ENCODE results near the gene ATP8A1.

Gene ATP8A1

GRCh38 chr4:42624551-42624950, 32.4 kb downstream of the ATP8A1 start:
- FAIRE-seq, result no peak

GRCh38 chr4:42618023-42618422, 38.9 kb downstream of the ATP8A1 start:
- no peak for FAIRE-seq

GRCh38 chr4:42617030-42617429, 39.9 kb downstream of the ATP8A1 start:
- FAIRE-seq, result no peak

GRCh38 chr4:42616572-42616971, 40.3 kb downstream of the ATP8A1 start:
- FAIRE-seq, result no peak

- FAIRE-seq, result no peak
These were observed 41.7 kb downstream of the ATP8A1 start for GRCh38 chr4:42615131-42615763.

DNA sequence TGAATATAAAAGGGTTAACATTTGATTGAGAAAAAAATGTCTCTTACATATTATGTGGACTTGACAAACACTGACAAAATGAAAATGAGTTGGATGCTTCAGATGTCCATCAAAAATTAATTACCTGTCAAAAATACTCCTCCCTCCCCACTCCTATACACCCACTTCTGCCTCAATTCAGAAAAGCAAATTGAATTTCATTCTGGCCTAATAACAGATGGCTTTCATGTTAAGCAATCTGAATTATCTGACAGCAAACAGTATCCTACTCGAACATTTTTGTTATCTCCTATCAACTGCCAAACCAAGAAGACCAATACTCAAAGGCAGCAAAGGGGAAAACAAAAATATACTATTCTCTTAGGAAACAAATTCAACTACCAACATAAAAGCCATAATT, 44.0 kb downstream of the ATP8A1 start:
- FAIRE-seq, result no peak

DNA sequence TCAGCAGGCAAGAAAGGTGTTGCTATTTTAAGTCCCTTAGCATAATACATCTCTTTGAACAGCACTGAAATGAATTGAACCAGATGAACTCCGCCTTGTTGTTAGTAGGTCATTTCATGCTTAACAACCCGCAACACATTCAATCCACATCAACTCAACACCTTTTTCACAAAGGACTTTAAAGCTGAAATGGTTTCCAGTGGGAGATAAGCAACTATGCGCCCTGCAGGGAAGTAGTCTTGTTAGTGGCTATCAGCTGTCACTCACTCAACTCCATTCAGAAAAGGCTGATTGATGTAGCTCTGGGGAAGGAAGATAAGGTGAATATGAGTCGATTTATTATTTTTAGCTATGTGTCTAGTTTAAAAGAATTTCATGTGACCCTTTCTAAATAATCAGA, 46.0 kb downstream of the ATP8A1 start:
- FAIRE-seq, result no peak

GRCh38 chr4:42609051-42609450, 47.9 kb downstream of the ATP8A1 start:
- no peak for FAIRE-seq

DNA sequence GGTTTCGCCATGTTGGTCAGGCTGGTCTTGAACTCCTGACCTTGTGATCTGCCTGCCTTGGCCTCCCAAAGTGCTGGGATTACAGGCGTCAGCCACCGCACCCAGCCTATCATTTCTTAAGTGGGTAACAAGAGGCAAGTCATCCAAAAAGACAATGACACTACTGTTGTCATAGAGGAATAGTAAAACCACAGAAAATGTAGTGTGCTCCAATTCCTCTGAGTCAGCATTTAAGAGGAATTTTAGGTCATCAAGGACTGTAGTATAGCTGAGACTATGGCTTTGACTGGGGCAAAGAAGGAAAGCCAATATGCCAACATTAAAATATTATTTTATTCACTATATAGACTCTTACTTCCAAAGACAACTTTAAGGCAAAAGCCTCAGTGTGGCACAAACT, 48.4 kb downstream of the ATP8A1 start:
- FAIRE-seq, result no peak

- FAIRE-seq, result no peak
These were observed 49.7 kb downstream of the ATP8A1 start for GRCh38 chr4:42607011-42607726.

DNA sequence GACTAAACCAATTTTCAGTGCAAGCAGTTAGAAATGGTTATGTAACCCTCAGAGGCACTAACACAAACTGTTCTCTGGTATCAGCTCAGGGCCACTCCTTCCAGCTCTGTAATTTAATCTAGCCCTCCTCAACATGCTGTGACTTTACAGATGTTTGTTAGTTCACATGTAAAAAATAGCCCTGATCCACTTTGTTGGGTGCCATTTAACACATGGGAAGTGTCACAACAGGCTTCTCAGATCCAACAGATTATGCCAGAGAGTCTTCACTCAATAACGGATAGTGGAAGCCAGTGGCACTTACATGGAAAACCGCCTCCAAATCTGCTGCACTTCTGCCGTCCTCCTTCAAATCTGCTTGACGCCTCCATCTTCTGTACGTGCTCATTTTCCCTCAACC, 51.6 kb downstream of the ATP8A1 start:
- no peak for FAIRE-seq

GRCh38 chr4:42603862-42604261, 53.0 kb downstream of the ATP8A1 start:
- FAIRE-seq, result no peak

DNA sequence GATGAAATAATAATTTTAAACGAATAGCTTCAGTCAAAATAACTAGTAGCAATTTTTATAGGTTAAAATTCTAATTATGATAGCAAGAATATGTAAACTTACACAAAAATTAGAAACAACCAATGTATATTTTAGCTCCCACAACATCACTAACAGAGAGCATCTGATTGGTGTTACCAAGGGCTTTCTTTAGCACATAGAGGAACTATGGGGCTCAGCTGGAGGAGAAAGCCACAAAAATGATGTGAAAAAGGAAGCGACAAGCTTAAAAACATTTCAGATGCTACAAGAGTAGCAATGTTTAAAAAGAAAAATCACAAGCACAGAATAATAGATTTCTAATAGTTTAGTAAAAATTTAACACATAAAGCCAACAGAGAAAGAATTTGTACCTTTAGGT, 56.3 kb downstream of the ATP8A1 start:
- no peak for FAIRE-seq

DNA sequence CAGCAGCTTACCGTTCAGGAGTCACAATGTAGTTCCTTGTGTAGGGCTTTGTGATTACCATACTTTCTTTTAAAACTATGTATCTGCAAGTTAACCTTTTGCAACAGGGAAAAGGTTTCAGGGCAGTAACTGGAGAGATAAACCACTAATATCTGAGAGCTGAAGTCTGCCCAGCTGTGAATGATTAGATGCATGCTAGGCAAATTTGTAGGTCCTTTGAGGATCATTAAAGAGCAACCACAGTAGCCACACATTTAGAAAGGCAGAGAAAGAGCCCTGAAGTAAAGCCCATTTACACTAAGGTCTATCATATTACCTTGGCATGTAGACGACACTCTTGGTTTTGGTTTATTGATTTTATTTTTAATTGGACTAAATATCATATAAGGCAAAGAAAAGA, 60.0 kb downstream of the ATP8A1 start:
- no peak for FAIRE-seq

DNA sequence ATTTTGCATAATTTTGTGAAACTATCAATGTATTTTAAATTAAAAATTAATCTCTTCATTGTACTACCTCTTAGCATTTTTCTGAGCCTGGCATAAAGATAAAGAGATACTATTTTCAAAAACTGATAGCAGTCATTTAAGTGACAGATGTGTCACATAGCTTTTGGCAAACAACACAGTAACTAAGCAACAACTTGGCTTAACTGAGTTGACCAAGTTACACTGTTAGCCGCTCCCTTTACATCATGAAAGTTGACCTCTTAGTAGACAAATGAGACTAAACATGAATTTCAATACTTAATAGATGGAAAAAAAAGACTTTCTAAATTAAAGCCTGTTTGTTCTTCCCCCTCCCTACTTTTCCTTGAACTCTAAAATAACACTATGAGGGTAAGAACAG, 62.0 kb downstream of the ATP8A1 start:
- FAIRE-seq, result no peak

DNA sequence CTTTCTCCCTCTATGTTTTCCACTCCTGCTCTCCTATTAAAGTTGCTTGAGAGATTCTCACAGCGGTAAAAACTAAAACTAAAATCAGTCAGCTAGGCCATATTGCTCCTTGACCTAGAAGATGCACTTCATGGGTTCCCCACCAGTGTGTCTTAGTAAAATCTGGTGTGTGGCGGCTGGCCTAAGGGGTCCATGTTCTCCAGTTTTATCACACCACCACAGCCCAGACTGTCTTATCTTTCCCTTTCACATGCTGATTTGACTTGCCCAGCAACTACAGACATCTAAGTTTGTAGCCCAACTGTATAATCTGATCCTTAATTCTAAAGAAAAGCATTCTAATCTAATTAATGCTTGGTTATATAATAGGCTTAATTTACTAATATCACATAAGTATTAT, 68.0 kb downstream of the ATP8A1 start:
- no peak for FAIRE-seq

DNA sequence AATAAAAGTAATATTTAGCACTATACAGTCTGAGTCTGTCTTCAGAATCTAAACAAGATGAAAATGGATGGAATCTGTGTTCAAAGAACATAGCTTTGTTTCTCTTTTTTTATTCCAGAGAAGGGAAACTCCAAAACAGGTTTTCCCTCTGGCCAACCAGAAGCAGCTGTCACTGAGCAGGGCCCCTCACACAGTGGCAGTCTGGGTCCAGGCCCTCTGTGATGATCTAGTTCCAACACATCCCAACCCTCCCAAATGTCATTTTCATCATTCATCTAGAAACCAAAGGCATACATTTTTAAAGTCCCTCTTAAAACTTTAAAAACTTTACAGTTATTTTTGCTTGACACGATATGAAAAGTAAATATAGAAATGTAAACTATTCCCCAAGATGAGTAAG, 70.1 kb downstream of the ATP8A1 start:
- FAIRE-seq, result no peak

DNA sequence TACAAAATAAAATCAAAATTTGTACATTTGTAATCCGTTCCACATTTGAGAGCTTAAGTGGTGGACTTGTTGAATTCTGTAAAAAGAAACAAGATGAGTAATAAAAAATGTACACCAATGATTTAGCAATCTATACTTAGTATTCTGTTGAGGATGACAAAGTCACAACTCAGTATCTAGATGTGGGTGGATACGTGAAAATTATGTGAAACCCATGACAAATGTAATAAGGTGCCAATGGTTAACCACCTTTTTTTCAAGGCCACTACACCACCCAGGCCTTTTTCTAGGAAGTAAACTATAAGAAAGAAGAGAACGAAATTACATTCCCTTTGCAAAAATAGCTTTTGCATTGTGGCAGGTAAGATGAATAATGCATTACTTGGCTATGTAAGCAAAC, 77.0 kb downstream of the ATP8A1 start:
- no peak for FAIRE-seq

DNA sequence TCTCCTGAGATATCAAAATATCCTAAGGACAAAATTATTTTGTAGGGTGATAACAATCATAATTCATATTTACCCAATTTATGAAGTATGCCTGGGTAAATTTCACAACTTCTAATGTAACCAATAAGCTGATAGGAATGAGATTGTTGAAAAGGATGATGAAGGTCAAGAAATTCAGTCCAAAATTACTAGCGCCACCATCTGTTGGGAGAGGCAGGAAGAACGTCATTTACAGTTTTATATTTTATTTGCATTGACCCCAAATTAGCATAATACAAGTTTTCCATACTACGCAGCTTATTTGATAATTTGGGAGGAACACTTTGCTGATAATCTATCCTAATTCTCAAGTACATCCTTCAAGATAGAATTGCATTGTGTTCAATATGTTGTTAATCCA, 78.7 kb downstream of the ATP8A1 start:
- no peak for FAIRE-seq

GRCh38 chr4:42574870-42575430, 82.0 kb downstream of the ATP8A1 start:
- no peak for FAIRE-seq

- FAIRE-seq, result no peak
These were observed 83.7 kb downstream of the ATP8A1 start for GRCh38 chr4:42573249-42573648.

DNA sequence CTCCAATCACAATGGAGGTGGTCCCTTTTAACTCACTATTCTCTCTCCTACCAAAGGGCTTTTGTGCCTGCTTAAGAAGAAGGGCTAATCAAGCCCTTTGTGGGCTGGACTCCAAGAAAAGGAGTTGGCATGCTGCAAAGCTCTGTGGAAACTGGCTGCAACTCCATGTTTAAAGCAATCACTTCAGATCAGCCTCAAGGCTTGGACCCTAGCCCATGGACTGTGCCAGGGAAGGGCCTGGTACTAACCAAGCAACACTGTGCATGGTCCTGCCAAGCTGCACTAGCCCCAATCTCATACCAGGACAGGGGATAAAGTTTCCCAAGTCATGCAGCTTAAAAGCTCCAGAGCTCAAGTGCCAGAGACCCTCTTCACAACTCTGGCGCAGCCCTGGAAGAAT, 86.7 kb downstream of the ATP8A1 start:
- FAIRE-seq, result no peak

- FAIRE-seq, result peak; percentile 68
These were observed 88.2 kb downstream of the ATP8A1 start for GRCh38 chr4:42568610-42569207.

GRCh38 chr4:42566835-42567234, 90.1 kb downstream of the ATP8A1 start:
- FAIRE-seq, result no peak
